Endothelial cell of umbilical vein (primary cell): ENCODE results near the gene TMEM175. TPM values are rescaled to one million over a fixed set of nuclear protein-coding genes. Genes with fewer than 3 reads are reported as not detected.

Experiments used
- BruUV-seq: library from RNA; stranded (reverse); fragments of 400-500 nt; replicated peaks from 2 replicates; lab custom pipeline; 2021; lab: Mats Ljungman, UMichigan
- CTCF ChIA-PET: fragments of 300-600, 350-600 bp; sonication (Branson Sonifier 250); formaldehyde crosslinking; loops from one replicate; lab custom pipeline; 2021; ENCODE audit warnings: antibody characterized with exemption, inconsistent platforms; lab: Charles Lee
- POLR2A ChIA-PET: fragments of 300-600, 350-600 bp; sonication (Branson Sonifier 250); formaldehyde crosslinking; loops from one replicate; lab custom pipeline; 2021; ENCODE audit warnings: antibody characterized with exemption, inconsistent platforms; lab: Charles Lee
- DNase-seq: peaks from one replicate; pipeline ENCODE4 v3.0.0-alpha.2; 2011; ENCODE audit warnings: low read depth, low spot score
- FAIRE-seq: peaks from 2 replicates; lab custom pipeline; 2011; peaks lifted over from hg19 to GRCh38; lab: Jason Lieb, UNC
- H2AFZ ChIP-seq: 2 replicates; pipeline ENCODE4 v1.6.0; 2012; ENCODE audit warnings: low read depth, low read length, control low read depth, inconsistent platforms
- H3K27ac ChIP-seq: 2 replicates; pipeline ENCODE4 v1.5.1; 2011; ENCODE audit warnings: low read depth, mild to moderate bottlenecking, control low read depth, low read length, moderate library complexity; ENCODE audit not compliant: insufficient read depth
- H3K27me3 ChIP-seq, 2 experiments: 2 replicates each; pipeline versions ENCODE4 v1.6.0 to v1.6.1; 2011; ENCODE audit warnings: low read length in 2 of 2, mixed read lengths in 1 of 2; ENCODE audit not compliant: control insufficient read depth in 2 of 2, insufficient read depth in 2 of 2
- H3K36me3 ChIP-seq, 2 experiments: 2 replicates in 1 of 2; 3 replicates in 1 of 2; pipeline ENCODE4 v1.5.1; 2011; ENCODE audit warnings: low read length in 2 of 2, mild to moderate bottlenecking in 1 of 2, moderate library complexity in 1 of 2; ENCODE audit not compliant: control insufficient read depth in 2 of 2, insufficient read depth in 2 of 2; ENCODE audit errors: extremely low read depth in 1 of 2
- H3K4me1 ChIP-seq: 3 replicates; pipeline ENCODE4 v1.5.1; 2011; ENCODE audit warnings: mild to moderate bottlenecking, low read length; ENCODE audit not compliant: control insufficient read depth, insufficient read depth; ENCODE audit errors: extremely low read depth
- H3K4me2 ChIP-seq: 2 replicates; pipeline ENCODE4 v1.6.1; 2011; ENCODE audit warnings: low read length, control low read depth, mixed read lengths; ENCODE audit not compliant: insufficient read depth
- H3K4me3 ChIP-seq, 3 experiments: fragments of 200-600 bp in 1 of 3; sonication (generic), shearing (Covaris generic) in 1 of 3; replicated peaks in 1 of 3; 2 replicates each; pipeline ENCODE4 v1.5.1; 2011 to 2016; ENCODE audit warnings: control low read depth in 3 of 3, low read length in 3 of 3, mild to moderate bottlenecking in 2 of 3, inconsistent platforms in 1 of 3, low read depth in 1 of 3, moderate library complexity in 1 of 3; ENCODE audit not compliant: insufficient read depth in 1 of 3
- H3K79me2 ChIP-seq: 2 replicates; pipeline ENCODE4 v1.6.0; 2012; ENCODE audit warnings: low read length, inconsistent platforms; ENCODE audit not compliant: control insufficient read depth, insufficient read depth
- H3K9ac ChIP-seq: replicated peaks from 2 replicates; pipeline ENCODE3; 2011; ENCODE audit warnings: low read length, control low read depth; ENCODE audit not compliant: insufficient read depth; ENCODE audit errors: extremely low read depth
- H3K9me1 ChIP-seq: replicated peaks from 3 replicates; pipeline ENCODE4 v1.6.0; 2011; ENCODE audit warnings: mild to moderate bottlenecking, low read length; ENCODE audit not compliant: control insufficient read depth, insufficient read depth; ENCODE audit errors: extremely low read depth
- H3K9me3 ChIP-seq: replicated peaks from 2 replicates; pipeline ENCODE4 v1.5.1; 2012; ENCODE audit warnings: low read length, inconsistent platforms; ENCODE audit not compliant: control insufficient read depth, insufficient read depth
- H4K20me1 ChIP-seq: replicated peaks from 2 replicates; pipeline ENCODE3; 2011; ENCODE audit warnings: mild to moderate bottlenecking, low read length; ENCODE audit not compliant: control insufficient read depth, insufficient read depth; ENCODE audit errors: extremely low read depth
- CTCF ChIP-seq, 2 donors: IDR thresholded peaks; 1 replicate in 1 of 2; 2 replicates in 1 of 2; pipeline ENCODE4 v1.5.1; 2011; ENCODE audit warnings: low read length in 2 of 2, mild to moderate bottlenecking in 2 of 2, moderate library complexity in 2 of 2, control low read depth in 1 of 2, inconsistent platforms in 1 of 2, low read depth in 1 of 2; ENCODE audit not compliant: insufficient read depth in 1 of 2; ENCODE audit errors: extremely low read depth in 1 of 2
- EZH2 ChIP-seq: IDR thresholded peaks from 2 replicates; pipeline ENCODE4 v1.6.1; 2012; ENCODE audit warnings: borderline replicate concordance, low read depth, mild to moderate bottlenecking, moderate library complexity, low read length, inconsistent platforms; ENCODE audit not compliant: severe bottlenecking
- FOS ChIP-seq: IDR thresholded peaks from 2 replicates; pipeline ENCODE4 v1.6.1; 2011; ENCODE audit warnings: mild to moderate bottlenecking, low read length, moderate library complexity, borderline replicate concordance; ENCODE audit not compliant: insufficient read depth
- GATA2 ChIP-seq: IDR thresholded peaks from 2 replicates; pipeline ENCODE4 v1.7.0; 2011; ENCODE audit warnings: low read depth, mild to moderate bottlenecking, moderate library complexity, mixed read lengths, low read length; ENCODE audit not compliant: insufficient read length, insufficient read depth
- JUN ChIP-seq: IDR thresholded peaks from 2 replicates; pipeline ENCODE4 v1.6.1; 2011; ENCODE audit warnings: borderline replicate concordance, low read depth; ENCODE audit not compliant: insufficient read length, insufficient read depth
- MAX ChIP-seq: IDR thresholded peaks from 2 replicates; pipeline ENCODE4 v1.6.1; 2011; ENCODE audit not compliant: insufficient read depth, insufficient read length
- MYC ChIP-seq: IDR thresholded peaks from one replicate; pipeline ENCODE4 v1.6.1; 2011; ENCODE audit warnings: mild to moderate bottlenecking, low read depth, low read length
- POLR2A ChIP-seq: IDR thresholded peaks from 2 replicates; pipeline ENCODE4 v1.6.1; 2012; ENCODE audit warnings: low read depth, mild to moderate bottlenecking, control low read depth, low read length
- POLR2AphosphoS5 ChIP-seq: IDR thresholded peaks from 2 replicates; pipeline ENCODE4 v1.6.1; 2012; ENCODE audit warnings: low read depth, mild to moderate bottlenecking, control low read depth, low read length, moderate library complexity; ENCODE audit not compliant: insufficient read depth
- dilution Hi-C: fragments of 300-500 bp; cut with MboI; formaldehyde crosslinking; loops from one replicate; pipeline ENCODE4 v1.15.0; 2019; ENCODE audit warnings: low sequenced_read_pairs; ENCODE audit not compliant: extremely low pct_ligation_motif_present
- intact Hi-C: fragments of 100-400 bp; cut with micrococcal nuclease; formaldehyde crosslinking; loops from one replicate; pipeline ENCODE4 v1.10.0; 2022
- polyA plus RNA-seq, 4 experiments: library from polyadenylated mRNA; depleted of rRNA in 3 of 4; stranded (reverse) in 3 of 4; unstranded in 1 of 4; fragments of >200 nt; gene quantifications; 2 replicates each; pipeline versions ENCODE4 v1.2.1 to v1.2.3, GENCODE V29; 2011 to 2012; ENCODE audit warnings: missing spikeins in 1 of 4
- total RNA-seq: library from RNA; stranded (reverse); gene quantifications from 2 replicates; pipeline ENCODE4 v1.2.3, GENCODE V29; 2021

The TMEM175 gene
- total and polyA plus RNA-seq, 2 donors (not counting 3 experiments of a cell fraction or from before 2014, with no cell fraction given): 21.9 to 80.1 TPM

GRCh38 chr4:929096-929765, 3.0 kb upstream of the TMEM175 start:
- no peaks in the 10 kb centered on the region for H4K20me1 ChIP-seq
- BruUV-seq: no TSS peak
- TF ChIP-seq POLR2AphosphoS5: no peak
- no peak for TF ChIP-seq JUN
- TF ChIP-seq POLR2A: no peak
- TF ChIP-seq FOS: no peak
- no peak for TF ChIP-seq CTCF (IDR thresholded peaks at IDR 0.05; ENCODE audit: extremely low read depth in 1 of 2, insufficient read depth in 1 of 2, low read depth in 1 of 2, low read length in 2 of 2)
- no peak for TF ChIP-seq MYC
- no peak for TF ChIP-seq GATA2
- TF ChIP-seq EZH2: no peak
- TF ChIP-seq MAX: no peak
- DNase-seq: no peak
- H3K9me1 ChIP-seq: no peaks in the 10 kb centered on the region
- H3K4me2 ChIP-seq: no peak overlapping the region
- peaks cover 62% of the 10 kb centered on the region for H3K79me2 ChIP-seq
- H3K27me3 ChIP-seq: no peaks in the 10 kb centered on the region
- H3K4me3 ChIP-seq: no peak overlapping the region
- peaks cover 0 to 2% of the 10 kb centered on the region in 2 experiments for H3K36me3 ChIP-seq
- H3K4me1 ChIP-seq: peaks cover 9% of the 10 kb centered on the region
- POLR2A ChIA-PET: no interaction called here
- H2AFZ ChIP-seq: no peak overlapping the region
- intact Hi-C loops: no loop called here
- H3K9ac ChIP-seq: no peak overlapping the region
- H3K9me3 ChIP-seq: no peaks in the 10 kb centered on the region
- no peak for FAIRE-seq
- dilution Hi-C loops: no loop called here
- no peak overlapping the region for H3K27ac ChIP-seq
- CTCF ChIA-PET: interaction anchor here (1.3 kb wide), 1 partner anchor 9 kb away, joined by 3 read pairs; no protein-coding TSS in a partner anchor
